ENCODE results near the gene GAS1. TPM values are rescaled to one million over a fixed set of nuclear protein-coding genes. Genes with fewer than 3 reads are reported as not detected.

Gene GAS1
- total and polyA plus RNA-seq, 2 of the 8 experiments (the other 6 are each of a cell fraction or from before 2014, with no cell fraction given), result 2.8 to 5.7 TPM

DNA sequence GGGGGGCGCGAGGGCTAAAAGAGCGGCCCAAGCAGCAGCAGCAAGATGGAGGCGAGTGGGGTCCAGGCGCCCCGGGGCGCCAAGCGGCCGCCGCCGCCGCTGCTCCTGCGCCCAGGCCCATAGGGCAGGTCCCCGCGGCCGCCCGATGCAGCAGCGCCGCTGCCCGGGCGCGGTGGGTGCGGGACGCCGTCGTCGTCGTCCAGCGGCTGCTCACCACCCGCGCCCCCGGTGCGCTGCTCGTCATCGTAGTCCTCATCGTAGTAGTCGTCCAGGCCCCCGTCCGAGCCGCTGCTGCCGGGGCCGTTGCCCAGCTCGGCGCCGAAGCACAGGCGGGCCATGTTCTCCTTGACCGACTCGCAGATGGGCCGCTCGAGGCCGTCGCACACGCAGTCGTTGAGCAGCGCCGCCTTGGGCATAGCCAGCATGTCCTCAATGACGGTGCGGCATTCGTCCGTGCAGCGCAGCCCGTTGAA lies 1.5 kb downstream of the GAS1 start (continued):
- TF ChIP-seq, protein P1, sequence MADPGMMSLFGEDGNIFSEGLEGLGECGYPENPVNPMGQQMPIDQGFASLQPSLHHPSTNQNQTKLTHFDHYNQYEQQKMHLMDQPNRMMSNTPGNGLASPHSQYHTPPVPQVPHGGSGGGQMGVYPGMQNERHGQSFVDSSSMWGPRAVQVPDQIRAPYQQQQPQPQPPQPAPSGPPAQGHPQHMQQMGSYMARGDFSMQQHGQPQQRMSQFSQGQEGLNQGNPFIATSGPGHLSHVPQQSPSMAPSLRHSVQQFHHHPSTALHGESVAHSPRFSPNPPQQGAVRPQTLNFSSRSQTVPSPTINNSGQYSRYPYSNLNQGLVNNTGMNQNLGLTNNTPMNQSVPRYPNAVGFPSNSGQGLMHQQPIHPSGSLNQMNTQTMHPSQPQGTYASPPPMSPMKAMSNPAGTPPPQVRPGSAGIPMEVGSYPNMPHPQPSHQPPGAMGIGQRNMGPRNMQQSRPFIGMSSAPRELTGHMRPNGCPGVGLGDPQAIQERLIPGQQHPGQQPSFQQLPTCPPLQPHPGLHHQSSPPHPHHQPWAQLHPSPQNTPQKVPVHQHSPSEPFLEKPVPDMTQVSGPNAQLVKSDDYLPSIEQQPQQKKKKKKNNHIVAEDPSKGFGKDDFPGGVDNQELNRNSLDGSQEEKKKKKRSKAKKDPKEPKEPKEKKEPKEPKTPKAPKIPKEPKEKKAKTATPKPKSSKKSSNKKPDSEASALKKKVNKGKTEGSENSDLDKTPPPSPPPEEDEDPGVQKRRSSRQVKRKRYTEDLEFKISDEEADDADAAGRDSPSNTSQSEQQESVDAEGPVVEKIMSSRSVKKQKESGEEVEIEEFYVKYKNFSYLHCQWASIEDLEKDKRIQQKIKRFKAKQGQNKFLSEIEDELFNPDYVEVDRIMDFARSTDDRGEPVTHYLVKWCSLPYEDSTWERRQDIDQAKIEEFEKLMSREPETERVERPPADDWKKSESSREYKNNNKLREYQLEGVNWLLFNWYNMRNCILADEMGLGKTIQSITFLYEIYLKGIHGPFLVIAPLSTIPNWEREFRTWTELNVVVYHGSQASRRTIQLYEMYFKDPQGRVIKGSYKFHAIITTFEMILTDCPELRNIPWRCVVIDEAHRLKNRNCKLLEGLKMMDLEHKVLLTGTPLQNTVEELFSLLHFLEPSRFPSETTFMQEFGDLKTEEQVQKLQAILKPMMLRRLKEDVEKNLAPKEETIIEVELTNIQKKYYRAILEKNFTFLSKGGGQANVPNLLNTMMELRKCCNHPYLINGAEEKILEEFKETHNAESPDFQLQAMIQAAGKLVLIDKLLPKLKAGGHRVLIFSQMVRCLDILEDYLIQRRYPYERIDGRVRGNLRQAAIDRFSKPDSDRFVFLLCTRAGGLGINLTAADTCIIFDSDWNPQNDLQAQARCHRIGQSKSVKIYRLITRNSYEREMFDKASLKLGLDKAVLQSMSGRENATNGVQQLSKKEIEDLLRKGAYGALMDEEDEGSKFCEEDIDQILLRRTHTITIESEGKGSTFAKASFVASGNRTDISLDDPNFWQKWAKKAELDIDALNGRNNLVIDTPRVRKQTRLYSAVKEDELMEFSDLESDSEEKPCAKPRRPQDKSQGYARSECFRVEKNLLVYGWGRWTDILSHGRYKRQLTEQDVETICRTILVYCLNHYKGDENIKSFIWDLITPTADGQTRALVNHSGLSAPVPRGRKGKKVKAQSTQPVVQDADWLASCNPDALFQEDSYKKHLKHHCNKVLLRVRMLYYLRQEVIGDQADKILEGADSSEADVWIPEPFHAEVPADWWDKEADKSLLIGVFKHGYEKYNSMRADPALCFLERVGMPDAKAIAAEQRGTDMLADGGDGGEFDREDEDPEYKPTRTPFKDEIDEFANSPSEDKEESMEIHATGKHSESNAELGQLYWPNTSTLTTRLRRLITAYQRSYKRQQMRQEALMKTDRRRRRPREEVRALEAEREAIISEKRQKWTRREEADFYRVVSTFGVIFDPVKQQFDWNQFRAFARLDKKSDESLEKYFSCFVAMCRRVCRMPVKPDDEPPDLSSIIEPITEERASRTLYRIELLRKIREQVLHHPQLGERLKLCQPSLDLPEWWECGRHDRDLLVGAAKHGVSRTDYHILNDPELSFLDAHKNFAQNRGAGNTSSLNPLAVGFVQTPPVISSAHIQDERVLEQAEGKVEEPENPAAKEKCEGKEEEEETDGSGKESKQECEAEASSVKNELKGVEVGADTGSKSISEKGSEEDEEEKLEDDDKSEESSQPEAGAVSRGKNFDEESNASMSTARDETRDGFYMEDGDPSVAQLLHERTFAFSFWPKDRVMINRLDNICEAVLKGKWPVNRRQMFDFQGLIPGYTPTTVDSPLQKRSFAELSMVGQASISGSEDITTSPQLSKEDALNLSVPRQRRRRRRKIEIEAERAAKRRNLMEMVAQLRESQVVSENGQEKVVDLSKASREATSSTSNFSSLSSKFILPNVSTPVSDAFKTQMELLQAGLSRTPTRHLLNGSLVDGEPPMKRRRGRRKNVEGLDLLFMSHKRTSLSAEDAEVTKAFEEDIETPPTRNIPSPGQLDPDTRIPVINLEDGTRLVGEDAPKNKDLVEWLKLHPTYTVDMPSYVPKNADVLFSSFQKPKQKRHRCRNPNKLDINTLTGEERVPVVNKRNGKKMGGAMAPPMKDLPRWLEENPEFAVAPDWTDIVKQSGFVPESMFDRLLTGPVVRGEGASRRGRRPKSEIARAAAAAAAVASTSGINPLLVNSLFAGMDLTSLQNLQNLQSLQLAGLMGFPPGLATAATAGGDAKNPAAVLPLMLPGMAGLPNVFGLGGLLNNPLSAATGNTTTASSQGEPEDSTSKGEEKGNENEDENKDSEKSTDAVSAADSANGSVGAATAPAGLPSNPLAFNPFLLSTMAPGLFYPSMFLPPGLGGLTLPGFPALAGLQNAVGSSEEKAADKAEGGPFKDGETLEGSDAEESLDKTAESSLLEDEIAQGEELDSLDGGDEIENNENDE (IDR thresholded peaks at IDR 0.05; ENCODE audit: insufficient replicate concordance, low read length), result no peak
- no peak for TF ChIP-seq CHD1 (IDR thresholded peaks at IDR 0.05; ENCODE audit: low read depth, low read length)
- TF ChIP-seq KDM4A (IDR thresholded peaks at IDR 0.05; ENCODE audit: low read depth, low read length, severe bottlenecking), result peak; percentile 98
- no peak for TF ChIP-seq JUND (IDR thresholded peaks at IDR 0.05; ENCODE audit: low read length)
- no peak for TF ChIP-seq SRF (IDR thresholded peaks at IDR 0.05; ENCODE audit: low read depth, low read length)
- peak; percentile 11 for TF ChIP-seq EZH2 (IDR thresholded peaks at IDR 0.05; ENCODE audit: low read depth, low read length, severe bottlenecking)
- TF ChIP-seq RNF2 (IDR thresholded peaks at IDR 0.05; ENCODE audit: borderline replicate concordance, low read depth, low read length, missing control alignments, poor library complexity, severe bottlenecking), result no peak
- TF ChIP-seq SAP30 (IDR thresholded peaks at IDR 0.05; ENCODE audit: insufficient read depth, insufficient replicate concordance, low read length), result no peak
- TF ChIP-seq SUZ12 (IDR thresholded peaks at IDR 0.05; ENCODE audit: low read length), result no peak
- TF ChIP-seq ASH2L (IDR thresholded peaks at IDR 0.05; ENCODE audit: low read length), result peak; percentile 51
- peak; percentile 32; the same call in 1 of the 2 replicates for TF ChIP-seq YY1 (IDR thresholded peaks at IDR 0.05; ENCODE audit: low read depth, low read length)
